Panc1 (cell line): ENCODE measurements around the gene ADIPOR1.

ENCODE experiments used
- CTCF ChIP-seq: fragments of 450-650 bp; IDR thresholded peaks from 2 replicates; pipeline ENCODE4 v1.5.1; 2017; ENCODE audit warnings: mild to moderate bottlenecking
- SIN3A ChIP-seq: IDR thresholded peaks from 2 replicates; pipeline ENCODE4 v1.6.1; 2012; ENCODE audit warnings: low read depth, mild to moderate bottlenecking, low read length, moderate library complexity, borderline replicate concordance; ENCODE audit not compliant: insufficient read depth

GRCh38 chr1:202901555-202901954, 56.6 kb downstream of the ADIPOR1 start:
- no peak for TF ChIP-seq CTCF
- TF ChIP-seq SIN3A, result no peak
